CD4-positive, alpha-beta T cell (primary cell): Measurements from ENCODE around the gene PDE4A. TPM values are rescaled to one million over a fixed set of nuclear protein-coding genes. Genes with fewer than 3 reads are reported as not detected.
A peak's percentile ranks its signal among the peaks of the same experiment; 100 is the strongest.

Experiments used
- ATAC-seq: fragments of 200-7000 bp; cut with Tn5 transposase; one replicate; pipeline ENCODE4 v1.10.0; 2022; ENCODE audit warnings: mild to moderate bottlenecking; ENCODE audit not compliant: poor library complexity
- CTCF ChIA-PET: fragments of 350-600 bp; sonication (Branson Sonifier 250); formaldehyde crosslinking; loops from one replicate; lab custom pipeline; 2021; ENCODE audit warnings: antibody characterized with exemption, inconsistent platforms; lab: Charles Lee
- POLR2A ChIA-PET: fragments of 350-600 bp; sonication (Branson Sonifier 250); formaldehyde crosslinking; loops from one replicate; lab custom pipeline; 2021; ENCODE audit warnings: antibody characterized with exemption, inconsistent platforms; lab: Charles Lee
- DNase-seq, 14 experiments: peaks; one replicate each; pipeline ENCODE4 v3.0.0-alpha.2; 2013 to 2020; ENCODE audit warnings: mixed read lengths in 2 of 14
- H3K27ac ChIP-seq, 2 donors: one replicate each; pipeline versions ENCODE4 v1.5.1 to v1.7.0; 2013; ENCODE audit warnings: low read length in 2 of 2, low read depth in 1 of 2, mild to moderate bottlenecking in 1 of 2
- H3K27me3 ChIP-seq, 2 experiments: 1 replicate in 1 of 2; 2 replicates in 1 of 2; pipeline versions ENCODE4 v1.6.1 to v1.7.0; 2013; ENCODE audit warnings: low read length in 2 of 2, control low read depth in 1 of 2, mild to moderate bottlenecking in 1 of 2, moderate library complexity in 1 of 2; ENCODE audit not compliant: insufficient read depth in 2 of 2, control insufficient read depth in 1 of 2
- H3K36me3 ChIP-seq: one replicate; pipeline ENCODE4 v1.6.1; 2013; ENCODE audit warnings: low read length, control low read depth; ENCODE audit not compliant: insufficient read depth
- H3K4me1 ChIP-seq: one replicate; pipeline ENCODE4 v1.6.1; 2013; ENCODE audit warnings: low read length, control low read depth; ENCODE audit not compliant: insufficient read depth
- H3K4me3 ChIP-seq: one replicate; pipeline ENCODE4 v1.5.1; 2013; ENCODE audit warnings: mild to moderate bottlenecking, low read length, moderate library complexity
- H3K9me3 ChIP-seq, 2 experiments: 1 replicate in 1 of 2; 2 replicates in 1 of 2; pipeline versions ENCODE4 v1.6.1 to v1.7.0; 2013; ENCODE audit warnings: low read length in 2 of 2, mild to moderate bottlenecking in 2 of 2, control low read depth in 1 of 2, moderate library complexity in 1 of 2; ENCODE audit not compliant: control insufficient read depth in 1 of 2, insufficient read depth in 1 of 2
- H3K27ac Mint-ChIP-seq: one replicate; pipeline ENCODE4 v1.8.0; 2020; ENCODE audit warnings: mixed read lengths
- H3K27me3 Mint-ChIP-seq: one replicate; pipeline ENCODE4 v1.8.0; 2021; ENCODE audit warnings: mixed read lengths
- H3K36me3 Mint-ChIP-seq: one replicate; pipeline ENCODE4 v1.8.0; 2021; ENCODE audit warnings: low read depth, mixed read lengths
- H3K4me1 Mint-ChIP-seq: one replicate; pipeline ENCODE4 v1.8.0; 2021; ENCODE audit warnings: low read depth, mixed read lengths
- H3K4me3 Mint-ChIP-seq: one replicate; pipeline ENCODE4 v1.8.0; 2020; ENCODE audit warnings: mild to moderate bottlenecking, mixed read lengths
- H3K9me3 Mint-ChIP-seq: one replicate; pipeline ENCODE4 v1.8.0; 2020; ENCODE audit warnings: mixed read lengths
- CTCF ChIP-seq: fragments of 200-600 bp; IDR thresholded peaks from one replicate; pipeline ENCODE4 v1.8.0; 2022; ENCODE audit warnings: antibody characterized with exemption, mild to moderate bottlenecking
- intact Hi-C, 2 experiments: fragments of 100-400 bp; cut with DNase I in 1 of 2; cut with micrococcal nuclease in 1 of 2; formaldehyde crosslinking; loops; one replicate each; pipeline versions ENCODE4 v1.15.1 to v1.9.0; 2023 to 2025; cut with DNase I, micrococcal nuclease
- microRNA-seq: library from miRNA; unstranded; fragments of <30 nt; microRNA quantifications from one replicate; pipeline ENCODE4 v1.2.0, GENCODE V29; 2021; ENCODE audit warnings: borderline microRNAs expressed, borderline replicate concordance
- total RNA-seq, 174 experiments: library from RNA in 2 of 174; stranded (reverse) in 2 of 174; gene quantifications; one replicate each; pipeline ENCODE4 v1.2.3 and lab custom pipeline; 2021 to 2026

The PDE4A gene
- total RNA-seq, 2 experiments from 2014 or later, result 1.5 to 2.1 TPM

- no peaks in the 10 kb centered on the region for H3K9me3 Mint-ChIP-seq
- peak; percentile 11 for ATAC-seq
- Histone ChIP-seq H3K27ac (no peak within 1 kb of the TSS), H3K27me3 (peaks cover 56 to 58% of the 10 kb centered on the region in 2 experiments), H3K4me1 (peaks cover 38% of the 10 kb centered on the region), H3K4me3 (peak within 1 kb of the TSS; percentile 52), H3K9me3 (peaks cover 0 to 22% of the 10 kb centered on the region in 2 experiments), H3K36me3 (no peaks in the 10 kb centered on the region)
- ChIA-PET POLR2A (no interaction called here), CTCF (no interaction called here)
- TF ChIP-seq CTCF, result no peak
- H3K27me3 Mint-ChIP-seq, result peaks cover 65% of the 10 kb centered on the region
- peak in 3 of 14 experiments; percentile 42 to 54 (median 43) for DNase-seq
- peaks cover 31% of the 10 kb centered on the region for H3K4me1 Mint-ChIP-seq
- H3K36me3 Mint-ChIP-seq, result no peaks in the 10 kb centered on the region
- H3K27ac Mint-ChIP-seq, result no peak within 1 kb of the TSS
- peak within 1 kb of the TSS; percentile 71 for H3K4me3 Mint-ChIP-seq
- intact Hi-C loops, result no loop called here
Observed at GRCh38 chr19:10517361-10517759, 97.0 kb downstream of the PDE4A start, which contains the start of gene S1PR5. S1PR5 (minus strand) TSS chr19:10517447; CDS start chr19:10515011, 2,436 bp downstream.

- H3K36me3 ChIP-seq, result no peaks in the 10 kb centered on the region
- H3K9me3 Mint-ChIP-seq, result no peaks in the 10 kb centered on the region
- ATAC-seq, result peak; percentile 52
- H3K27me3 Mint-ChIP-seq, result peaks cover 63% of the 10 kb centered on the region
- H3K27ac ChIP-seq, result no peak overlapping the region
- no peak overlapping the region for H3K27ac Mint-ChIP-seq
- TF ChIP-seq CTCF, result no peak
- intact Hi-C loops, result no loop called here
- peak overlapping the region; percentile 49 for H3K4me3 ChIP-seq
- H3K27me3 ChIP-seq, result peaks cover 54 to 56% of the 10 kb centered on the region in 2 experiments
- ChIA-PET CTCF (no interaction called here), POLR2A (no interaction called here)
- H3K4me1 Mint-ChIP-seq, result peaks cover 31% of the 10 kb centered on the region
- peak overlapping the region; percentile 71 for H3K4me3 Mint-ChIP-seq
- H3K36me3 Mint-ChIP-seq, result no peaks in the 10 kb centered on the region
- DNase-seq, result peak in 4 of 14 experiments; percentile 34 to 66 (median 48)
- peaks cover 38% of the 10 kb centered on the region for H3K4me1 ChIP-seq
- H3K9me3 ChIP-seq, result peaks cover 0 to 22% of the 10 kb centered on the region in 2 experiments
Observed at GRCh38 chr19:10517760-10518443, 97.6 kb downstream of the PDE4A start.

GRCh38 chr19:10518444-10519361, 98.4 kb downstream of the PDE4A start:
- H3K9me3 Mint-ChIP-seq, result no peaks in the 10 kb centered on the region
- H3K36me3 ChIP-seq, result no peaks in the 10 kb centered on the region
- ATAC-seq (no peak), DNase-seq (peak in 3 of 14 experiments; percentile 46 to 67 (median 47))
- H3K36me3 Mint-ChIP-seq, result no peaks in the 10 kb centered on the region
- peaks cover 41% of the 10 kb centered on the region for H3K4me1 ChIP-seq
- no peak overlapping the region for H3K27ac ChIP-seq
- TF ChIP-seq CTCF, result no peak
- ChIA-PET POLR2A (no interaction called here), CTCF (no interaction called here)
- H3K4me3 Mint-ChIP-seq, result peak overlapping the region; percentile 71
- intact Hi-C loops, result no loop called here
- H3K27me3 Mint-ChIP-seq, result peaks cover 55% of the 10 kb centered on the region
- H3K27me3 ChIP-seq, result peaks cover 48% of the 10 kb centered on the region in 2 experiments
- no peak overlapping the region for H3K27ac Mint-ChIP-seq
- peak overlapping the region; percentile 49 for H3K4me3 ChIP-seq
- peaks cover 0 to 22% of the 10 kb centered on the region in 2 experiments for H3K9me3 ChIP-seq
- H3K4me1 Mint-ChIP-seq, result peaks cover 24% of the 10 kb centered on the region

Small RNA genes lying within 50 kb of the gene (microRNA-seq; reads per million reads assigned to microRNA genes)
- 0.81 reads per million for gene MIR1181

Other genes starting within 250 kb of the PDE4A start
- gene DNMT1, start 225.6 kb upstream of the PDE4A start, total RNA-seq, result 100 to 1,000 TPM; 159 to 160 TPM
- gene S1PR2, start 189.2 kb upstream of the PDE4A start, total RNA-seq, result 10 to 100 TPM; 14.6 to 17.2 TPM
- gene MRPL4, start 168.3 kb upstream of the PDE4A start, total RNA-seq, result 10 to 100 TPM; 44.6 to 47.3 TPM
- gene ICAM1, start 149.4 kb upstream of the PDE4A start, total RNA-seq, result 1 to 10 TPM; 7.0 to 7.4 TPM
- under 1 TPM; 0.52 to 0.70 TPM for gene ICAM4, start 133.6 kb upstream of the PDE4A start, total RNA-seq
- not detected for gene ICAM5, start 130.6 kb upstream of the PDE4A start, total RNA-seq
- gene ZGLP1, start 110.7 kb upstream of the PDE4A start, total RNA-seq, result 1 to 10 TPM; 1.6 to 2.6 TPM
- gene FDX2, start 104.5 kb upstream of the PDE4A start, total RNA-seq, result 1 to 10 TPM; 1.2 to 1.9 TPM
- 10 to 100 TPM; 20.5 to 21.3 TPM for gene RAVER1, start 87.0 kb upstream of the PDE4A start, total RNA-seq
- gene ICAM3, start 80.9 kb upstream of the PDE4A start, total RNA-seq, result 100 to 1,000 TPM; 164 to 173 TPM
- 100 to 1,000 TPM; 229 to 253 TPM for gene TYK2, start 40.0 kb upstream of the PDE4A start, total RNA-seq
- gene CDC37, start 17.0 kb upstream of the PDE4A start, total RNA-seq, result 100 to 1,000 TPM; 162 to 164 TPM
- gene KEAP1, start 82.8 kb downstream of the PDE4A start, total RNA-seq, result 10 to 100 TPM; 10.5 to 11.6 TPM
- gene S1PR5, start 96.9 kb downstream of the PDE4A start, total RNA-seq, result under 1 TPM; 0.55 to 0.92 TPM
- gene ATG4D, start 123.4 kb downstream of the PDE4A start, total RNA-seq, result 10 to 100 TPM; 81.1 to 84.6 TPM
- 10 to 100 TPM; 36.8 to 39.6 TPM for gene KRI1, start 145.5 kb downstream of the PDE4A start, total RNA-seq
- 10 to 100 TPM; 83.3 to 84.0 TPM for gene CDKN2D, start 148.4 kb downstream of the PDE4A start, total RNA-seq
- under 1 TPM in 1 of 2 experiments, not detected in 1; 0.77 TPM for gene AP1M2, start 166.8 kb downstream of the PDE4A start, total RNA-seq
- 100 to 1,000 TPM; 151 to 168 TPM for gene SLC44A2, start 205.0 kb downstream of the PDE4A start, total RNA-seq
- 100 to 1,000 TPM; 464 to 491 TPM for gene ILF3, start 233.8 kb downstream of the PDE4A start, total RNA-seq